DMS153 (cell line): ENCODE data around the gene SCARB2.

Experiments used
- DNase-seq: peaks from one replicate; lab custom pipeline; 2025; lab: John Stamatoyannopoulos, UW

Gene SCARB2

GRCh38 chr4:76198411-76199237 is 15.0 kb downstream of the SCARB2 start:
- DNase-seq: peak; percentile 90

- DNase-seq: peak; percentile 90
Observed at GRCh38 chr4:76197971-76198410, 15.6 kb downstream of the SCARB2 start.

DNA sequence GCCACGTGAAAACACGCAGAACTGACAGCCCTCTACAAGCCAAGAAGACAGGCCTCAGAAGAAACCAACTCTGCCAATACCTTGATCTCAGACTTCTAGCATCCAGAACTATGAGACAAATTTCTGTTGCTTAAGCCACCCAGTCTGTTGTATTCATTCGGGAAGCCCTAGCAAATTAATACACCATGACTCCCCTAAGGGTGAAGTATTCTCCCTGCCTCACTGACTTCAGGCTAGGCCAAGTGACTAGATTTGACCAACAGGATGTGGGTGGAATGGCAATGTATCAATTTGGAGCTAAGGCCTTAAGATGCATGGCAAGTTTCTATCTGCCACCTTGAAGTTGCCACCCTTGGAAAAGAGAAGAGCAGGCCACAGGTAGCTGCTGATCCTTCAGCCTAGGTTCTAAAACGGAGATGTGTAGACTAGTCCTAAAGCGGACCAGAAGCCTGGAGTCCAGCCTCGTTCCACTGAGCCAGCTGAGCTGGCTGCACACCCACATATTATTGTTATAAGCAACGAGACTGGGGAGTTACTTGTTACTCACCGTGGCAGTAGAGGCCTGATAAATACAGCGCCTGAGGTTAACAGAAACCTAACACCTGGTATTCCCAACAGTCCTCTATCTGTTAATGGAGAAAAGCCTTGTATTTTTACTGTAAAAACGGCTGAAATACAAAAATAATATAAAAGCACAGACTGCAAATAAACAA is 16.4 kb downstream of the SCARB2 start:
- DNase-seq: no peak

DNA sequence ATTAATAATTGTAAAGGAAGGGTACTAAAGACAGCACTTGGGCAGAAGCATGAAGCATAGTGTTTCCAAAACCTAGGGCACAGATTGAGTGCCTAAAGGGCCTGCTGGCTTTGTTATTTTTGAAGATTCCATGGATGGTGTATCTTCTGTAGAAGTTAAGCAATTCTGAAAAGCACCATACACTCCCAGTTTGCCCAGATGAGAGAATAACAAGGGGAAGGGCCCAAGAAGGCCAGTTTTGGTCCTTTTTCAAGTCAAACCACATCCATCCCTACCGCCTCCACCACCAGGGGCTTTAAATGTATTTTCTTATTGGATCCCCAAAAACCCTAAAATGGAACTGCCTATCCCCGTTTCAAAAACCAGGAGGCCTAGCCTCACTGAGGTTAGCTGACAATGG is 17.2 kb downstream of the SCARB2 start:
- DNase-seq: no peak

GRCh38 chr4:76195326-76195725 is 18.3 kb downstream of the SCARB2 start:
- DNase-seq: no peak

DNA sequence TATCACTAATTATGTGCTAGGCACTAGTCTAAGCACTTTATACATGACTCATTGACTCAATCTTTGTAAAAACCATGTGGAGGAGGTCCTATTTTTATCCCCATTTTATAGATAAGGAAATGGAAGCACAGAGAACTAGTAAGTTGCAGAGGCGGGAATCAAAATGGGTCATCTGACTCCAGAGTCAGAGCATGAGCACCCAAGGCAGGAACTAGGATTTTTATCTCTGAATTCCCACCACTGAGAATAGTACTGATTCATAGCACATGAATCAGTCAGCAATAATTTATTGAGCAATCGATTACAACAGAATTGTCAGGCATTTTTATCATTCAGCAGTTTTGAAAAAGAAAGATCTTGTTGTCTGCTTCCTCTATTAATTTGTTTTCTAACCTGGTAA is 19.3 kb downstream of the SCARB2 start:
- no peak for DNase-seq

- DNase-seq: no peak
Observed at GRCh38 chr4:76192236-76192635, 21.4 kb downstream of the SCARB2 start.

DNA sequence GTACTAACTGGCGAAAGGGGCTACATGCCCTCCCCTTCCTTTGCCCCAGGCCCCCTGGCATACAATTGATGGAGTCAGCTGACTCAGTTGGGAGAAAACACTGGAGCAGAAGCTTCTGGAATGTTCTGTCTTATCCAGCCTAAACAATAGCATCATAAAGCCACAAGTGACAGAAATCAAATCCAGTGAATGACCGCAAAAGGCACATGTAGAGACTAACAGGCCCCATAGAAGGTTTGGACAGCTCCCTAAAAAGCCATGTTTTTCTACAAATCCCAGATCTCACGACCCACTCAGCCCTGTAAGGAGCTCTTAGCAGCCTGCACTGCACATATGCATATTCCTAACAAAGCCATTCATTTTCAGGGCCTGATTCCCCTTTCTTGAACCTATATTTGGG is 25.1 kb downstream of the SCARB2 start:
- no peak for DNase-seq

DNA sequence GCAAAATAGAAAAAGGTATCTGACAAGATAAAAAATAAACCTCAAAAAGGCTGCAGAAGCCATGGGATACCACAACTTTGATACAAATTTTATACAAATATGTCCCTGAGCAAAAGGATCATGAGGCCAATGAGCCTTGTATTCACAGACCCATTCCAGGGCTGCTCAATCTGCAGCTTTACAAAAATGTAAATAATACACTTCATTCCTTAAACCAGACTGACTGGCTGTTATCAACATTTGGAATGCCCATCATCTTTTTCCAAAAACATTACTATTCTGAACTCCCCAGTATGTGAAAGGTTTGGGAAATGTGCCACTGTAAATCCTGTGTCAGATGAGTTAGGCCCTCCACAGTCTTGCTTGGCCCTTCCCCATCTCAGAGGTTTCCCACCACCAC is 25.5 kb downstream of the SCARB2 start:
- no peak for DNase-seq

- no peak for DNase-seq
Observed at GRCh38 chr4:76187152-76187551, 26.5 kb downstream of the SCARB2 start.

DNA sequence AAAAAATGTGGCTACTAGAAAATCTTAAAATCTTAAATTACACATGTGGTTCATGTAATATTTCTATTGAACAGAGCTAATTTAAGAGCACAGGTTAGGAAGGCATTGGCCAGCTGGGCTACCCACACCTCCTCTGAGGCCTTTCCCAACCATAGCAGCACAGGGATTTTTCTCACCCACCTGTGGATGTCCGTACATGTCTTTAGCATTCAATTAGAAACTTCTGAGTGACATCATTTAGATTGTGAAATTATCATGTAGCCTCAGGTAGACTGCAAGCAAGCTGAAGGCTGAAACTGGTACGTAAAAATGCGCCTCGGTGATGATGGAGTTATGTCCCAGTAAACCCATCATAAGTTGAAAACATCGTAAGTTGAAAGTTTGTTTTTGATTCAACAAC is 31.2 kb downstream of the SCARB2 start:
- no peak for DNase-seq

GRCh38 chr4:76179398-76180318 is 34.0 kb downstream of the SCARB2 start:
- peak; percentile 45 for DNase-seq

GRCh38 chr4:76178296-76178695 is 35.3 kb downstream of the SCARB2 start:
- DNase-seq: no peak

- DNase-seq: no peak
Observed at GRCh38 chr4:76177709-76178108, 35.9 kb downstream of the SCARB2 start.

- no peak for DNase-seq
Observed at GRCh38 chr4:76175336-76175735, 38.3 kb downstream of the SCARB2 start.

GRCh38 chr4:76174216-76174615 is 39.4 kb downstream of the SCARB2 start:
- no peak for DNase-seq

- DNase-seq: no peak
Observed at GRCh38 chr4:76168688-76169087, 44.9 kb downstream of the SCARB2 start.

DNA sequence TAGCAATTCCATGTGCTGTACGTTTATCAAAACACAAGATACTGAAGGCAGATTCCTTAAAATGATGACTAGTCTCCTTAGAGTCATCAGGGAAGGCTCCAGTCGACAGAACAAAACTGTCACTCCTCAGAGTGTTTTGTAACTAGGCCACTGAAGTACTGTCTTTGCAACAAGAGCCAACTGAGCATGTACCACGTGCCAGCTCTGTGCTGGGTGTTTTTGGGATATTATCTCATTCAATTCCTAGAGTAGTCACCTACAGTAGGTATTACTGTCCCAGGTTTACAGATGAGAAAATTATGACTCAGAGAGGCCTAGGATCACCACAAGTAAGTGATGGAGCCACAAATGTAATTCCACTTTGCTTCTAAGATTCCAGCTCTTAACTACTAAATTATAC is 47.1 kb downstream of the SCARB2 start:
- DNase-seq: no peak

GRCh38 chr4:76160355-76160754 is 53.3 kb downstream of the SCARB2 start:
- no peak for DNase-seq

DNA sequence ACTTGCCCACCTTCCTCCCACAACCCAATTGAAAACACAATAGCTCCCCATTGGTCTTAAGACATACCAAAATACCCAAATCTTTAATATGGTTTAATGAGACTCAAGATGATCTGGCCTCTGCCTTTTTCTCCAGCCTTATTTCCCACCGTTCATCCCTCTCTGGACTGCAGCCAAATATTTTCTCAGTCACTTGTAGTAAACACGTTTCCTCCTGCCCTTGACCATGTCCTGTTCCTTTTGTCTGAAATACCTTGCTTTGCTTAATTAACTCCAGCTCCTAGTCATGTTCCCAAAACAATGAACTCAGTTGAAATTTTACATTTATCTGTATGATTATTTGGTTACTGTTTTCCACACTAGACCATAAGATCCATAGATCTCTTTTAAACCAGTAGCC is 57.0 kb downstream of the SCARB2 start:
- no peak for DNase-seq

DNA sequence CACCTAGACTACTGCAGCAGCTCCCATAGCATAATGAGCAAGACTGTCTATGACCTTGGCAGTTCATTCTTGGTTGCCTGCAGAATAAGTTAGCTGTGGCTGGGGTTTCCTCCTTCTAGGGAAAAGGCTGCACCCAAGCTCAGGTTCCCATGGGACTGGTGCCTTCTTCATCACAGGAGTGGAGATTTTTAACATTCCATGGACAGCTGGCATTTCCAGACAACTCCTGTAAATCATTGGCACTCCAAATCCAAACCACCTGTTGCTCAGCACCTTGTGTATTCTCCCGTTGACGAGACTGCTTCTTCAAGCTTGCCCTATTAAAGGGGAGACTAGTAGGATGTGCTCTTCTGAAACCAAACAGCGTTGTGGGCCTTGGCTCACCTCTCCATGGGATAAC is 57.6 kb downstream of the SCARB2 start:
- no peak for DNase-seq

GRCh38 chr4:76153356-76153755 is 60.3 kb downstream of the SCARB2 start:
- no peak for DNase-seq
